GM12878 (cell line): ENCODE results near the gene CPEB3. TPM values are rescaled to one million over a fixed set of nuclear protein-coding genes. Genes with fewer than 3 reads are reported as not detected.
A peak's percentile ranks its signal among the peaks of the same experiment; 100 is the strongest.

Experiments used
- ATAC-seq: fragments of 200-7000 bp; cut with Tn5 transposase; 3 replicates; pipeline ENCODE4 v1.9.1; 2020; ENCODE audit warnings: mild to moderate bottlenecking, moderate library complexity
- BruUV-seq: library from RNA; stranded (reverse); fragments of 400-500 nt; replicated peaks from 2 replicates; lab custom pipeline; 2021; lab: Mats Ljungman, UMichigan
- CTCF ChIA-PET: fragments of 300-600 bp; sonication (Branson Sonifier 250); formaldehyde crosslinking; extraction: SDS; loops from one replicate; lab custom pipeline; 2021; ENCODE audit warnings: inconsistent platforms; lab: Yijun Ruan, JAX
- POLR2A ChIA-PET: fragments of 350-600 bp; formaldehyde crosslinking; extraction: SDS; loops from one replicate; lab custom pipeline; 2021; ENCODE audit warnings: inconsistent platforms; lab: Charles Lee
- RAD21 ChIA-PET: fragments of 300-600 bp; sonication (Branson Sonifier 250); formaldehyde crosslinking; loops from one replicate; lab custom pipeline; 2023; ENCODE audit warnings: antibody characterized with exemption; ENCODE audit not compliant: unreplicated experiment; lab: Charles Lee
- SMC1A ChIA-PET: fragments of 300-600 bp; sonication (Branson Sonifier 250); formaldehyde crosslinking; loops from one replicate; lab custom pipeline; 2023; ENCODE audit not compliant: unreplicated experiment, uncharacterized antibody; lab: Charles Lee
- DNase-seq: peaks from one replicate; pipeline ENCODE4 v3.0.0-alpha.2; 2011; ENCODE audit warnings: low read depth, low spot score
- FAIRE-seq: peaks from 3 replicates; lab custom pipeline; 2011; peaks lifted over from hg19 to GRCh38; lab: Jason Lieb, UNC
- H2AFZ ChIP-seq: 2 replicates; pipeline ENCODE4 v1.6.0; 2011; ENCODE audit warnings: low read depth, low read length, control low read depth; ENCODE audit not compliant: control insufficient read depth
- H3K27ac ChIP-seq: 2 replicates; pipeline ENCODE4 v1.5.1; 2011; ENCODE audit warnings: control low read depth; ENCODE audit not compliant: control insufficient read depth, insufficient read depth
- H3K27me3 ChIP-seq, 2 experiments: replicated peaks in 1 of 2; 2 replicates each; pipeline versions ENCODE4 v1.6.0 to v1.6.1; 2011; ENCODE audit warnings: low read length in 1 of 2; ENCODE audit not compliant: control insufficient read depth in 2 of 2, insufficient read depth in 2 of 2
- H3K36me3 ChIP-seq, 2 experiments: 2 replicates each; pipeline ENCODE4 v1.5.1; 2011; ENCODE audit warnings: low read length in 1 of 2; ENCODE audit not compliant: control insufficient read depth in 2 of 2, insufficient read depth in 2 of 2
- H3K4me1 ChIP-seq: 2 replicates; pipeline ENCODE4 v1.6.1; 2011; ENCODE audit warnings: mild to moderate bottlenecking, low read length, moderate library complexity, mixed read lengths; ENCODE audit not compliant: control insufficient read depth, insufficient read depth
- H3K4me2 ChIP-seq: 2 replicates; pipeline ENCODE4 v1.6.0; 2011; ENCODE audit warnings: control low read depth; ENCODE audit not compliant: control insufficient read depth, insufficient read depth
- H3K4me3 ChIP-seq: fragments of 200-600 bp; sonication (generic); 2 replicates; pipeline ENCODE4 v1.5.1; 2016
- H3K79me2 ChIP-seq: 2 replicates; pipeline ENCODE4 v1.6.0; 2011; ENCODE audit warnings: low read length; ENCODE audit not compliant: control insufficient read depth, insufficient read depth
- H3K9ac ChIP-seq: 2 replicates; pipeline ENCODE4 v1.8.0; 2011; ENCODE audit warnings: low read length, control low read depth, mixed read lengths; ENCODE audit not compliant: control insufficient read depth, insufficient read depth
- H3K9me3 ChIP-seq: replicated peaks from 3 replicates; pipeline ENCODE4 v1.5.1; 2011; ENCODE audit warnings: mild to moderate bottlenecking, low read length; ENCODE audit not compliant: control insufficient read depth, insufficient read depth
- H4K20me1 ChIP-seq: 2 replicates; pipeline ENCODE4 v1.6.0; 2011; ENCODE audit not compliant: control insufficient read depth, insufficient read depth
- CTCF ChIP-seq, 3 experiments: IDR thresholded peaks in 2 of 3; conservative IDR thresholded peaks in 1 of 3; 2 replicates each; pipeline ENCODE4 v1.5.1; 2011; ENCODE audit warnings: low read depth in 3 of 3, low read length in 3 of 3, mild to moderate bottlenecking in 3 of 3, control low read depth in 2 of 3, moderate library complexity in 2 of 3, inconsistent platforms in 1 of 3, mixed read lengths in 1 of 3; ENCODE audit not compliant: control insufficient read depth in 2 of 3, insufficient read depth in 1 of 3; ENCODE audit errors: extremely low read depth in 1 of 3
- MEF2A ChIP-seq: IDR thresholded peaks from 2 replicates; pipeline ENCODE4 v1.6.1; 2011; ENCODE audit warnings: low read depth, mild to moderate bottlenecking, low read length, moderate library complexity; ENCODE audit not compliant: insufficient read depth
- RAD21 ChIP-seq: IDR thresholded peaks from 2 replicates; pipeline ENCODE4 v1.6.1; 2011; ENCODE audit warnings: mild to moderate bottlenecking, low read depth, low read length, moderate library complexity; ENCODE audit not compliant: insufficient read depth
- ZNF24 ChIP-seq: fragments of 450-650 bp; IDR thresholded peaks from 2 replicates; pipeline ENCODE4 v1.6.1; 2017; ENCODE audit warnings: antibody characterized with exemption, mild to moderate bottlenecking
- ZNF274 ChIP-seq: IDR thresholded peaks from one replicate; pipeline ENCODE4 v1.8.0; 2011; ENCODE audit not compliant: insufficient read length, insufficient read depth
- ZSCAN29 ChIP-seq: fragments of 450-650 bp; IDR thresholded peaks from 2 replicates; pipeline ENCODE4 v1.6.1; 2017; ENCODE audit warnings: mild to moderate bottlenecking, moderate library complexity
- WGBS: methylation state at CpG from one replicate; pipeline ENCODE4 v1.1.6; 2016; ENCODE audit warnings: low lambda C conversion rate; ENCODE audit not compliant: insufficient replicate concordance, insufficient coverage; ENCODE audit errors: missing lambda C conversion rate; 5-methylcytosine and 5-hydroxymethylcytosine counted together
- in situ Hi-C: fragments of 300-500 bp; cut with MboI; formaldehyde crosslinking; loops from 9 replicates; pipeline ENCODE4 v1.14.3; 2018; ENCODE audit warnings: mixed read lengths
- intact Hi-C: fragments of 100-400 bp; cut with micrococcal nuclease; formaldehyde crosslinking; loops from one replicate; pipeline ENCODE4 v1.14.2; 2022; ENCODE audit not compliant: unreplicated experiment
- polyA plus RNA-seq, 11 experiments: library from polyadenylated mRNA; depleted of rRNA in 4 of 11; unstranded in 6 of 11; stranded (reverse) in 5 of 11; fragments of >200 nt; fragmentation: Nextera tagmentation in 4 of 11; fragmentation: Illumina TruSeq in 1 of 11; extraction: Ambion mirVana in 4 of 11; extraction: Trizol in 1 of 11; gene quantifications; 1 replicate in 1 of 11; 2 replicates in 10 of 11; pipeline versions ENCODE4 v1.2.1 to v1.2.3, GENCODE V29; 2011 to 2016; ENCODE audit warnings: inconsistent platforms in 2 of 11, missing spikeins in 2 of 11, low read depth in 1 of 11
- total RNA-seq, 4 experiments: library from RNA; depleted of rRNA in 3 of 4; stranded (reverse); fragments of >200 nt in 3 of 4; fragmentation: Illumina TruSeq in 1 of 4; extraction: Trizol in 1 of 4; gene quantifications; 2 replicates each; pipeline versions ENCODE4 v1.2.1 to v1.2.3, GENCODE V29; 2013 to 2021
- TF ChIP-seq, protein P1 (sequence below): fragments of 450-650 bp; IDR thresholded peaks from 2 replicates; pipeline ENCODE4 v1.6.1; 2016; ENCODE audit warnings: mild to moderate bottlenecking

The CPEB3 gene
- total and polyA plus RNA-seq, 10 of the 15 experiments (the other 5 are each of a cell fraction or from before 2014, with no cell fraction given): 0.50 to 2.3 (median 1.2) TPM

DNA sequence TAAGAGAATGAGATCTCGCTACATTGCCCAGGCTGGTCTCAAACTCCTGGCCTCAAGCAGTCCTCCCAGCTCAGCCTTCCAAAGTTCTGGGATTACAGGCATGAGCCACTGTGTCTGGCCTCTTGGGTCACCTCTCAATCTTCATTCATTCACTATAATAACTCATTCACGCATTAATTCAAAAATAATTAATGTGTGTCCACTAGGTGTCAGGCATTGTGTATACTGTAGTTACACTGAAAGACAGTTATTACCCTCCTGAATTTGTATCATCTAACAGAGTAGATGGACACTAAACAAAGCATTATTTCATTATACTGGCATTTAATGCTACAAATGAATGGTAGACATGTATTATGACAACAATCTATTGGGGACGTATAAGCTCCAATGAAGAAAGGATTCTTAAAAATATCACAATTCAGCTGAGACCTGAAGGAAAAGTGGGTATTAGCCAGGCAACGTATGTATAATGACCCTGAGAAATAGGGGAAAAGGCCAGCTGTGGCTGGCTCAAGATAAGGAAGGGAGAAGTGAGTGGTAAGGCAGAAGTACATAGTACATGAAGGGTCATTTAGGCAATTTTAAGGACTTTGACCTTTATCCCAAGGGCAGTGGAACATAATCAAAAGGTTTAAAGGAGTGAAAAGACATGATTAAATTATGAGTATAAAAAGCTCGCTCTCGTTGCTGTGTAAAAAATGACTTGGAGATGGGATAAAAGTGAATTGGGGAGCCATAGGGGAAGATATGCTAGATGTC, 216.6 kb downstream of the CPEB3 start:
- ChIA-PET SMC1A (interaction anchor here (0.6 to 1.5 kb wide), 7 partner anchors 12 to 360 kb away, joined by 3 to 5 read pairs (median 4); no protein-coding TSS in a partner anchor), RAD21 (interaction anchor here (0.6 to 1.1 kb wide), 3 partner anchors 14 to 167 kb away, joined by 3 read pairs; no protein-coding TSS in a partner anchor), POLR2A (no interaction called here), CTCF (interaction anchor here (0.6 to 2.2 kb wide), 8 partner anchors 11 to 407 kb away, joined by 3 to 16 read pairs (median 4); no protein-coding TSS in a partner anchor)
- Histone ChIP-seq H3K4me2 (no peak overlapping the region), H3K4me1 (no peaks in the 10 kb centered on the region), H3K9me3 (no peaks in the 10 kb centered on the region), H3K27ac (no peak overlapping the region), H4K20me1 (no peaks in the 10 kb centered on the region), H3K27me3 (no peaks in the 10 kb centered on the region), H2AFZ (no peak overlapping the region), H3K36me3 (no peaks in the 10 kb centered on the region), H3K9ac (no peak overlapping the region), H3K4me3 (no peak overlapping the region), H3K79me2 (no peaks in the 10 kb centered on the region)
- in situ Hi-C loops (no loop called here), intact Hi-C loops (no loop called here)
- ATAC-seq: peak; percentile 55
- DNase-seq: no peak
- 67% methylated on average over 6 of the region's 6 CpGs for WGBS
- no peak for TF ChIP-seq MEF2A
- no peak for TF ChIP-seq ZNF274
- TF ChIP-seq RAD21: peak; percentile 31; the same call in 1 of the 2 replicates
- no peak for TF ChIP-seq ZSCAN29
- peak in 1 of 3 experiments; percentile 16; a peak in 1 of 6 replicates for TF ChIP-seq CTCF (IDR thresholded peaks at IDR 0.05 in 2 of 3, conservative IDR thresholded peaks at IDR 0.05 in 1 of 3; ENCODE audit: control insufficient read depth in 2 of 3, extremely low read depth in 1 of 3, insufficient read depth in 1 of 3, low read depth in 3 of 3, low read length in 3 of 3)
- peak; percentile 72 for TF ChIP-seq ZNF24
- TF ChIP-seq, protein P1, sequence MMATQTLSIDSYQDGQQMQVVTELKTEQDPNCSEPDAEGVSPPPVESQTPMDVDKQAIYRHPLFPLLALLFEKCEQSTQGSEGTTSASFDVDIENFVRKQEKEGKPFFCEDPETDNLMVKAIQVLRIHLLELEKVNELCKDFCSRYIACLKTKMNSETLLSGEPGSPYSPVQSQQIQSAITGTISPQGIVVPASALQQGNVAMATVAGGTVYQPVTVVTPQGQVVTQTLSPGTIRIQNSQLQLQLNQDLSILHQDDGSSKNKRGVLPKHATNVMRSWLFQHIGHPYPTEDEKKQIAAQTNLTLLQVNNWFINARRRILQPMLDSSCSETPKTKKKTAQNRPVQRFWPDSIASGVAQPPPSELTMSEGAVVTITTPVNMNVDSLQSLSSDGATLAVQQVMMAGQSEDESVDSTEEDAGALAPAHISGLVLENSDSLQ: no peak
- BruUV-seq: no TSS peak
- no peak for FAIRE-seq
